PFSK-1 (cell line): ENCODE measurements around the gene CREM.

Source experiments
- FOXP2 ChIP-seq: optimal IDR thresholded peaks from 2 replicates; pipeline ENCODE3; 2011; ENCODE audit warnings: borderline replicate concordance, control low read depth, inconsistent platforms; ENCODE audit not compliant: insufficient read depth; ENCODE audit errors: extremely low read length, extremely low read depth
- POLR2AphosphoS5 ChIP-seq: IDR thresholded peaks from 2 replicates; pipeline ENCODE4 v1.6.1; 2012; ENCODE audit warnings: low read depth, mild to moderate bottlenecking, control low read depth, low read length, moderate library complexity
- REST ChIP-seq, 2 experiments: IDR thresholded peaks; 2 replicates each; pipeline versions ENCODE4 v1.6.1 to v1.8.0; 2011 to 2012; ENCODE audit warnings: low read depth in 2 of 2, low read length in 2 of 2, control low read depth in 1 of 2, inconsistent platforms in 1 of 2, mild to moderate bottlenecking in 1 of 2, moderate library complexity in 1 of 2; ENCODE audit not compliant: insufficient read depth in 1 of 2
- SIN3A ChIP-seq: IDR thresholded peaks from 2 replicates; pipeline ENCODE4 v1.6.1; 2012; ENCODE audit warnings: mild to moderate bottlenecking, low read length, moderate library complexity, borderline replicate concordance; ENCODE audit not compliant: insufficient read depth
- TAF1 ChIP-seq: IDR thresholded peaks from 2 replicates; pipeline ENCODE4 v1.6.1; 2012; ENCODE audit warnings: low read length, control low read depth, borderline replicate concordance; ENCODE audit not compliant: insufficient read depth

Gene CREM

DNA sequence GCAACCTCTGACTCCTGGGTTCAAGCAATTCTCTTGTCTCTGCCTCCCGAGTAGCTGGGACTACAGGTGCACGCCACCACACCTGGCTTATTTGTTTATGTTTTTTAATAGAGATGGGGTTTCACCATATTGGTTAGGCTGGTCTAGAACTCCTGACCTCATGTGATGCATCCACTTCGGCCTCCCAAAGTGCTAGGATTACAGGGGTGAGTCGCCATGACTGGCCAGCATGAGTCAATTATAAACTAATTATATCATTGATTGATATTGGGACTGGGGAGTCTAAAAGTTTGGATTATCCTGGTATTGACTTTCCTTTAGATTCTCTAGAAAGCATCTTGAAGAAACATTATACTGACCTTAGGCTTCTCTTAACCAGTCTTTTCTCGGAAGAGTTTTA lies 135.8 kb downstream of the CREM start:
- TF ChIP-seq FOXP2: no peak
- no peak for TF ChIP-seq SIN3A
- no peak for TF ChIP-seq TAF1
- TF ChIP-seq POLR2AphosphoS5: no peak
- TF ChIP-seq REST (IDR thresholded peaks at IDR 0.05; ENCODE audit: insufficient read depth in 1 of 2, low read depth in 2 of 2, low read length in 2 of 2): no peak
